ENCODE results near the gene MATR3. TPM values are rescaled to one million over a fixed set of nuclear protein-coding genes. Genes with fewer than 3 reads are reported as not detected.

The MATR3 gene
- total RNA-seq, 4 donors from 2014 or later, result 164 to 234 (median 220) TPM

- H3K4me1 ChIP-seq, result peaks cover 6 to 13% (median 7%) of the 10 kb centered on the region in 4 donors
- intact Hi-C loops (cut with DNase I), result no loop called here
- H3K36me3 ChIP-seq, result peaks cover 29 to 98% (median 75%) of the 10 kb centered on the region in 4 donors
- H3K27me3 ChIP-seq, result no peaks in the 10 kb centered on the region
- no peaks in the 10 kb centered on the region for H3K9me3 ChIP-seq
- TF ChIP-seq EP300 (IDR thresholded peaks at IDR 0.05) (no peak), POLR2A (IDR thresholded peaks at IDR 0.05; ENCODE audit: low read depth) (no peak), POLR2AphosphoS5 (IDR thresholded peaks at IDR 0.05) (no peak)
- TF ChIP-seq, protein P1, sequence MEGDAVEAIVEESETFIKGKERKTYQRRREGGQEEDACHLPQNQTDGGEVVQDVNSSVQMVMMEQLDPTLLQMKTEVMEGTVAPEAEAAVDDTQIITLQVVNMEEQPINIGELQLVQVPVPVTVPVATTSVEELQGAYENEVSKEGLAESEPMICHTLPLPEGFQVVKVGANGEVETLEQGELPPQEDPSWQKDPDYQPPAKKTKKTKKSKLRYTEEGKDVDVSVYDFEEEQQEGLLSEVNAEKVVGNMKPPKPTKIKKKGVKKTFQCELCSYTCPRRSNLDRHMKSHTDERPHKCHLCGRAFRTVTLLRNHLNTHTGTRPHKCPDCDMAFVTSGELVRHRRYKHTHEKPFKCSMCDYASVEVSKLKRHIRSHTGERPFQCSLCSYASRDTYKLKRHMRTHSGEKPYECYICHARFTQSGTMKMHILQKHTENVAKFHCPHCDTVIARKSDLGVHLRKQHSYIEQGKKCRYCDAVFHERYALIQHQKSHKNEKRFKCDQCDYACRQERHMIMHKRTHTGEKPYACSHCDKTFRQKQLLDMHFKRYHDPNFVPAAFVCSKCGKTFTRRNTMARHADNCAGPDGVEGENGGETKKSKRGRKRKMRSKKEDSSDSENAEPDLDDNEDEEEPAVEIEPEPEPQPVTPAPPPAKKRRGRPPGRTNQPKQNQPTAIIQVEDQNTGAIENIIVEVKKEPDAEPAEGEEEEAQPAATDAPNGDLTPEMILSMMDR (IDR thresholded peaks at IDR 0.05), result no peak
- whole genome bisulfite sequencing, result 65% methylated on average over 2 of the region's 2 CpGs
- H3K27ac ChIP-seq (replicated peaks in 1 of 4), result no peak overlapping the region
- H3K4me3 ChIP-seq, result no peak overlapping the region
- DNase-seq (ENCODE audit: extremely low spot score), result no peak
Observed at GRCh38 chr5:139368613-139369012, 75.1 kb downstream of the MATR3 start.

- WGBS, result 80% methylated on average over 1 of the region's 1 CpG
- Histone ChIP-seq H3K27ac (replicated peaks in 1 of 4) (no peak overlapping the region), H3K36me3 (peaks cover 29 to 92% (median 70%) of the 10 kb centered on the region in 4 donors), H3K9me3 (no peaks in the 10 kb centered on the region), H3K4me1 (peaks cover 12 to 16% (median 12%) of the 10 kb centered on the region in 4 donors), H3K4me3 (no peak overlapping the region), H3K27me3 (no peaks in the 10 kb centered on the region)
- TF ChIP-seq POLR2AphosphoS5 (IDR thresholded peaks at IDR 0.05), result no peak
- no peak for DNase-seq (ENCODE audit: extremely low spot score)
- intact Hi-C loops (cut with DNase I), result no loop called here
Observed at GRCh38 chr5:139369181-139369580, 75.6 kb downstream of the MATR3 start.

DNA sequence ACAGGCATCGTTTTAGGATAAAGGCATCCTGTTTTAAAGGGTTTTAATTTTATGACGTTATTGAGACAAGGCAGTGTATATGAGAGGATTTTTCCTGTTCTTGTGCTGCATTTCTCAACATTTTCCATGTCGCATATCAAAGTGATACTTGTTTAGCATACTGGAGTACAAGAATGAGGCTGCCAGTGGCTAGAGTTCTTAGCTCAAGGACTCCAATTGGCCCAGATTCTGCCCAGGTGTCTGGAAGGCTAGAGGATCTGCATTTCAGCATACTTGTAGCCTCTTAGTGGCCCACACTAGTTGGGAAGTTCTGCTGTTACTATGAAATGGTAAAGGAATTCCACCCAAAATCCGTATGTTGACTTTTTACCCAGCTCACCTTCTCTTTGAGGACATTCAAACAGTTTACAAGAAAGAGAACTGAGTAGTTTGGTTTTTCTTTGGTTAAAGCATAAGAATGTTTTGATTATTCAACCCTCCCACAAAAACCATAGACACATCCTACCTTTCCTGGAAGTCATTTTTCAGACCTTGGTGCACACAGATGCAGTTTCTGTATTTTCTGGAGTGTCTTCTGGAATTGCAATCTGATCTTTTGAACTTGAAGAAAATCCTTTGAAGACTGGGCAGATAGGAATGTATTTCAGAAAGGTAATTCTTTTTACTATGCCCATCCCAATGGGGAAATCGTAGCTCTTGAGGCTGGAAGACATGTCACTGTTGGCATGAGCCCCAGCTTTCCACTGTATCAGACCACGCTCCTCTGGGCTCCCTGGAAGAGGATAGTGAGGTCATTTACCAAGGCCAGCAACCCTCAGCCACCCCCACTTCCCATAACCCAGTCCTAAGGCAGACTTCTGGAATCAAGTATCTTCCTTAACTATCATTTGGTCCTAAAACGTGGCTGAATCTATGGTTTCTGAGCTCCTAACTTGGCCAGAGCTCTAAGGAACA is 78.2 kb downstream of the MATR3 start:
- H3K27me3 ChIP-seq, result no peaks in the 10 kb centered on the region
- H3K9me3 ChIP-seq, result no peaks in the 10 kb centered on the region
- WGBS, result 79% methylated on average over 7 of the region's 7 CpGs
- peaks cover 16 to 23% (median 17%) of the 10 kb centered on the region in 4 donors for H3K4me1 ChIP-seq
- no peak overlapping the region for H3K4me3 ChIP-seq
- H3K36me3 ChIP-seq, result peaks cover 6 to 75% (median 45%) of the 10 kb centered on the region in 4 donors
- intact Hi-C loops (cut with DNase I), result no loop called here
- no peak for DNase-seq (ENCODE audit: extremely low spot score)
- no peak overlapping the region for H3K27ac ChIP-seq (replicated peaks in 1 of 4)
- TF ChIP-seq, protein P1 (IDR thresholded peaks at IDR 0.05), result no peak
- TF ChIP-seq POLR2AphosphoS5 (IDR thresholded peaks at IDR 0.05), result no peak
- no peak for TF ChIP-seq EP300 (IDR thresholded peaks at IDR 0.05)
- no peak for TF ChIP-seq POLR2A (IDR thresholded peaks at IDR 0.05; ENCODE audit: low read depth)

DNA sequence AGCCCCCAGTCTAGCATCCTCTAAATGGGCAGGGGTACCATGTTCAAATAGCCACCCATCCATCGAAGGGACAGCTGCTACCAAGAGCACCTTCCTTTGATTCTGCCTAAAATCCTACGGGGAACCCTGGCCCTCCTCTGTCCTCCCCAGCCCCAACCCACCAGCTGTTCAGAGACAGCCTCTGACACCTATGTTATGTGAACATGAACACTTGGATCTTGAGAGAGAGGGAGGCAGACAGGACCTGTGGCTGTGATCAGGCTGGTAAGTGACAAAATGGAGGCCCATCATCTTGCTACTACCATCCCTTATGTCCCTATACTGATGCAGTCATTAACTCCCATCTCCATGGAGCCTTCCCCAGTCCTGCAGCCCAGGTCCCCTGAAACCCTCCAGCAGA is 81.4 kb downstream of the MATR3 start:
- Histone ChIP-seq H3K27me3 (no peaks in the 10 kb centered on the region), H3K4me3 (no peak overlapping the region), H3K4me1 (peaks cover 16 to 29% (median 17%) of the 10 kb centered on the region in 4 donors), H3K36me3 (peaks cover 0 to 47% (median 24%) of the 10 kb centered on the region in 4 donors), H3K9me3 (no peaks in the 10 kb centered on the region), H3K27ac (replicated peaks in 1 of 4) (peak overlapping the region in 2 of 4 donors; percentile 69 to 74)
- TF ChIP-seq, protein P1 (IDR thresholded peaks at IDR 0.05), result no peak
- no peak for TF ChIP-seq POLR2A (IDR thresholded peaks at IDR 0.05; ENCODE audit: low read depth)
- TF ChIP-seq EP300 (IDR thresholded peaks at IDR 0.05), result no peak
- no peak for TF ChIP-seq POLR2AphosphoS5 (IDR thresholded peaks at IDR 0.05)
- DNase-seq (ENCODE audit: extremely low spot score), result no peak
- WGBS, result no CpG with 5 or more reads among the region's 2 CpGs
- intact Hi-C loops (cut with DNase I), result no loop called here

GRCh38 chr5:139376364-139376763 is 82.8 kb downstream of the MATR3 start:
- Histone ChIP-seq H3K27me3 (no peaks in the 10 kb centered on the region), H3K27ac (replicated peaks in 1 of 4) (no peak overlapping the region), H3K36me3 (peaks cover 0 to 32% (median 11%) of the 10 kb centered on the region in 4 donors), H3K4me3 (no peak overlapping the region), H3K4me1 (peaks cover 16 to 29% (median 17%) of the 10 kb centered on the region in 4 donors), H3K9me3 (no peaks in the 10 kb centered on the region)
- no peak for TF ChIP-seq POLR2A (IDR thresholded peaks at IDR 0.05; ENCODE audit: low read depth)
- TF ChIP-seq, protein P1 (IDR thresholded peaks at IDR 0.05), result no peak
- no peak for TF ChIP-seq EP300 (IDR thresholded peaks at IDR 0.05)
- no peak for TF ChIP-seq POLR2AphosphoS5 (IDR thresholded peaks at IDR 0.05)
- DNase-seq (ENCODE audit: extremely low spot score), result no peak
- WGBS, result 95% methylated on average over 7 of the region's 7 CpGs
- intact Hi-C loops (cut with DNase I), result no loop called here

Data from esophagus muscularis mucosa (tissue), 4 donors.